ENCODE measurements around the gene CD80.
A peak's percentile ranks its signal among the peaks of the same experiment; 100 is the strongest.
"Not testable (repeated sequence)": the region's sequence is repeated elsewhere in the genome, so short reads cannot be mapped to it uniquely, and the experiment has no call there.

Gene CD80

DNA sequence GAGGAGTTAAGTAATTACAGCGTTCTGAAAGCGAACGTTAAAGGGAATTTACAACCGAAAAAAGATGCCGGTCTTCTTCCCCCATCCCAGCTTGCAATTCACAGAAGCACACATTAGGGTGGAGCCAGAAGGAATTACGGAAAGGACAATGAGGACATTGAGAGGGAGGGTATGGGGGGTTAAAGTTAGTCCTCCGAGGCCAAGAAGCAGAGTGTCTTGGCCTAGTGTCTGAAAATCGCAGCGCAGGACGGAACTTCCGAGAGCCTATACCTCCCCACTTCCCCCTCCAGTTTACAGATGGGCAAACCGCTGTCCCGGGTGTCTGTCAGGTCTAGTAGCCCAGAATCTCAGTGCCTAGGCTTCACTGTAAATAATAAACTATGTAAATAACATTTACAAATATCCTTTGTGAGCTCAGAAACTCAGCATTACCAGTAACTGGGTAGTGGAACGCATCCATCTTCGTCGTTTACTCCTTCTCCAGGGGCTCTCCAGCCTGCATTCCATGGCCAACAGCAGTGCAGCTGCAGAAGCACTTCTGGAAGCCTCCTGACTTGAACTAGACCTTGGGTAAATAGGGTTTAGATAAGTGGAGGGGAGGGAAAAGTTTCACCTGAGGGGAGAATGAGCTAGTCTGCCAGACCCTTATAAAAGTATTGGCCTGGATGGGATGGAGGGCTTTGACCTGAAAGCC lies 20.8 kb upstream of the CD80 start:
- peak; percentile 44 for DNase-seq

DNA sequence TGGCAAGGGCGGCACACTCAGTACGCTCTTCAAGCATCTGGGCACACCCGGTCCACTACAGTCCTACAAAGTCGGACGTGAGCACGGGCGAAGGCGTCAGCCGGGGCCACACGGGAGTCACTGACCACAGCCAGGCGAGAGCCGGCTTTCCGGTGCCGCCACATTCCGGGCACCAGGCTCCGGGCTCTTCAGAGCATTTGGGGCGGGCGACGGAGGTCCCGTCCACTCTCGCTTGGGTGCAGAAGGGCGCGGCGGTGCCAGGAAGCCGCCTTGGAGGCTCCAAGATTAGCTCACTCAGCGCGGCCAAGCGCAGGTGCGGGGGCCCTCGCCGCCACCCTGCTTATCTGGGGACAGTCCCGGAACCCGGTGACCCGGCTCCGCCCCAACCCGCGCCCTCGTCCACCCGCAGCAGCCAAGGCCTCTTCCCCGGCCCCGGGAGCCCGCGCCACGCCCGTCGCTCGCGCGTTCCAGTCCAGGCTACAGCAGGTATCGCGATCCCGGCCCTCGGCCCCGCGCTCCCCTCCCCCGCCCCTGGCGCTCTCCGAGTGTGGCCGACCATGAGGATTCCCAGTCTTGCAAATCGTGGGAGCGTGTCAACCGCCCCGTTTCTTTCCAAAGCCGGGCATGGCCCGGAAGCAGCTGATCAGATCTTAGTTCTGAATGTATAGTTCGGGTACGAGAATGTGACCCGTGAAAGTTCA lies 20.1 kb upstream of the CD80 start, which contains the start of gene ADPRH:
TSS of gene ADPRH (plus strand) at position 127 of the 701 bp plus-strand sequence. CDS start 2,678 bp downstream, outside the sequence.
- DNase-seq, result peak; percentile 70

DNA sequence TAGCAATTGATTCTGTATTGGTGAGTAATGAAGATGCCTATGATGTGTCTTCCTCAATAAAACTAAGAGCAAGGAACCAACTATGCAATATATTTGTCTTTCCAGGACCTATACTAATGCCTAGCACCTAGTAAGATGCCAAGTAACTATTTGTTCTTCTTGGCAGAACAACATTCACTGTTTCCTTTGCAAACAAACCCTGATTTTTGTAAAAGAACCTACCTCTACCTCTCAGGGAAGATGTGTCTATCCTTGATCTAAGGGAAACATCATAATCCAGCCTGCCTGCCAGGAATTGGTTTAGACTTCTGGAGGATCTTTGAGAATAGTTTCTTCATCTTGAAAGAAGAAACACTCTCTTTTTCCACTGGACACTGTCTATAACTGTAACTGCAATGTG lies 16.1 kb upstream of the CD80 start:
- DNase-seq, result no peak

GRCh38 chr3:119571688-119572087 lies 12.3 kb upstream of the CD80 start:
- no peak for DNase-seq

DNA sequence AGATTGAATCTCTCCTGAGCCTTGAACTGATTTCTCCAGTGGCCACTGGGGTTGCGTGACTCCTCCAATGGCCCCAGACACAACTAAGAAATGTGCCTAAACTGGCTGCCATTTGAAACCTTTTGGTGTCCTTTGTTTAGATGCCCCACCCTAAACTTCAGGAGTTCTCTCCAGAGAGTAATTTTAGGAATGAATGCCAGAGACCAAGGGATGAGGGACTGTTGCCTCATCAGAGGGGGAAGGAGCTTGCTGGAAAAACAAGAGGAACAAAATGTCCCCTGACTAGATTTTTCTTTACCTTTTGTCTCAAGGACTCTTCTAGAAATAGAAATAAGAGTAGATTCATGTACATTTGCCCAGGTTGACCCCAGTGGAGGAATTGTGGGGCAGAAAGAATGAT lies 11.8 kb upstream of the CD80 start:
- no peak for DNase-seq

GRCh38 chr3:119570229-119570628 lies 10.8 kb upstream of the CD80 start:
- no peak for DNase-seq

GRCh38 chr3:119569156-119569555 lies 9.7 kb upstream of the CD80 start:
- no peak for DNase-seq

DNA sequence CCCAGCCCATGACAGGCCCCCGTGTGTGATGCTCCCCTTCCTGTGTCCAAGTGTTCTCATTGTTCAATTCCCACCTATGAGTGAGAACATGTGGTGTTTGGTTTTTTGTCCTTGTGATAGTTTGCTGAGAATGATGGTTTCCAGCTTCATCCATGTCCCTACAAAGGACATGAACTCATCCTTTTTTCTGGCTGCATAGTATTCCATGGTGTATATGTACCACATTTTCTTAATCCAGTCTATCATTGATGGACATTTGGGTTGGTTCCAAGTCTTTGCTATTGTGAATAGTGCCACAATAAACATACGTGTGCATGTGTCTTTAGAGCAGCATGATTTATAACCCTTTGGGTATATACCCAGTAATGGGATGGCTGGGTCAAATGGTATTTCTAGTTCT lies 3.9 kb upstream of the CD80 start:
- not testable (repeated sequence) for DNase-seq

DNA sequence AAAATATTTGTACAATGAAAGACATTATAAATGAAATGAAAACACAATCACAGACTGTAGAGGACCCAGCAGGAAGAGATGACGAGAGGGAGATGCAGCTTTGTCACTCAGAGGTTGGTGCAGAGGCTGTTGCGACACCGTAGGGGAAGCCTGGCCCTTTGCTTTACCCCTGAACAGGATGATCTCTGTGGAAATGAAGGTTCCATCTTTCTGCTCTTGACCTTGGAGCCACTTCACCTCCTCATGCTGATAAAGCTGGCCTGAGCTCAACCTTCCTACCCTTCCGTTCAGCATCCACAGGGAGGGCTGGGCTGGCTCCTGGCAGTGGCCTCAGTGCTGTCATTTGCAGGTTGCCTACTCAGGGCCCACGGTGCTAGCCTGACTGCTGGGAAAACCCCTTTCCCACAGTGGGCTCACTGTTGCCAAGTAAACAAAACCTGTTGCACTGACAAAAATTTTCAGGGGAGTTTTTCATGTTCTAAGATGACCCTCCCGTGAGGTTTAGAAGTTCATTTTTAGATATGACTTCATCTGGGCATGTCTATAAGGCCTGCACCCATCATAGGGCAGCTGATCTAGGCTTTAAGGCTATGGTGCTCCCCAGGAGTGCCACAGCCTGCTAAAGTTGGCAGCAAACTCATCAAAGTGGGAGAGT lies 3.0 kb upstream of the CD80 start:
- DNase-seq, result peak; percentile 78

DNA sequence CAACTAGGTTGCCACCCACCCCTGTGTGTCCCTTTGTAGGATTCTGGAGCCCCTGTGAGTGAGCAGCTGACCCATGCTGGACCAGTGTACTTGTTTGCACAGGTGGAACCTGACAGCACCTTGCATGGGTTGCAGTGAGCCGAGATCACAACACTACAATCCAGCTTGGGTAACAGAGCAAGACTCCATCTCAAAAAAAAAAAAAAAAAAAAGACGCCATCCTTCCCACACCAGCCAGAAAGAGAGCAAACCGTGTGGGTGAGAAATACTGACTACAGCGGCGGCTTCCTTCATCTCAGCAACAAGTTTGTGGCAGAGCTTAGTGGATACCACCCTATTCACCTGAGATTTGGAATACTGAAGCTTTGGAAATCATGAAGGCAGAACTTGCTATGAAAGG lies 746 bp upstream of the CD80 start:
- no peak for DNase-seq

GRCh38 chr3:119558626-119559317 lies 642 bp downstream of the CD80 start:
- no peak for DNase-seq

DNA sequence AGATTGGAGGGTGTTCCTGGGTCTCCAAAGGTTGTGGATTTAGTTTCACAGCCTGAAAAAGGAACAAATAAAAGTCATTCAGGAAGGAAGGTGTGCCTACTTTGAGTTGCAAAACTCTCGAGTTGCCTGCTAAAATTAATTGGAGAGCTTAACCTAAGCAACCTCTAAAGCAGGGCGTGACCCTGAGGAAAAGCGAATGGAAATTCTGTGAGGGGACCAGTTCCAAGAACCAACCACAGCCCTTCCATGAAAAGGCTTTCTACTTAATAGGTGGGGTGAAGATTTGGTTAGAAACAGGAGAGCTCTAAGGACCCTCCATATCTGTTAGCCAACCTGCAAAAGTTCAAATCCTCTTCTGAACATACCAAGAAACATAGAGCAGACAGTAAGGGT lies 1.5 kb downstream of the CD80 start:
- DNase-seq, result peak; percentile 41

- DNase-seq, result no peak
Observed at GRCh38 chr3:119557192-119557876, 2.1 kb downstream of the CD80 start.

GRCh38 chr3:119555929-119556328 lies 3.5 kb downstream of the CD80 start:
- no peak for DNase-seq

DNA sequence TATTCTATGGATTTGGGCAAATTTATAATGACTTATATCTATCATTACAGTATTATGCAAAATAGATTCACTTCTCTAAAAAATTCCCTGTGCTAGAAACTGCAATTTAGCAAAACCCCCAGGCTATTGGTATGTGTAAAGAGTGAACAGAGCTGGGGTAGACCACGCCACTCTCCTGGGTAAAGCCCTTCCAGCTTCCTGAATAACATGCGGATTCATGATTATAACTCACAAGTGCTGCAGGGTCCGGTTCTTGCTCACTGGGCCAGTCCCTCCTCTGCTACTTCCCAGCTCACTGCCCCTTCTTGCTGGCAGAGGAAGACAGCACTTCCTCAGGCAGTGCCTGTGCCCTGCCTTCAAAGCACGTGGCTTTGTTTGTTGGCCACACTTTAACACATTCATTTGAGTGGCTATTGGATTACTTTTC lies 4.1 kb downstream of the CD80 start:
- no peak for DNase-seq

GRCh38 chr3:119553823-119554415 lies 5.5 kb downstream of the CD80 start:
- no peak for DNase-seq

DNA sequence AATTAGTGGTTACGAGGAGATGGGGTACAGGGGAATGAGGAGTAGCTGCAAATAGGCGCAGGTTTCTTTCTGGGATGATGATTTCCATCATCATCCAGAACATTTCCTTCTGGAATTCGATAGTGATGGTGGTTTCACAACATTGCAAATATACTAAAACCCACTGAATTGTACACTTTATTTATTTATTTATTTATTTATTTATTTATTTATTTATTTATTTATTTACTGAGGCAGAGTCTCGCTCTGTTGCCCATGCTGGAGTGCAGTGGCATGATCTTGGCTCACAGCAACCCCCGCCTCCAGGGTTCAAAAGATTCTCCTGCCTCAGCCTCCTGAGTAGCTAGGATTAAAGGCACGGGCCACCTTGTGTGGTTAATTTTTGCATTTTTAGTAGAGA lies 6.5 kb downstream of the CD80 start:
- DNase-seq, result not testable (repeated sequence)

GRCh38 chr3:119551598-119551997 lies 7.8 kb downstream of the CD80 start:
- DNase-seq, result no peak

GRCh38 chr3:119550192-119550910 lies 9.1 kb downstream of the CD80 start:
- no peak for DNase-seq

GRCh38 chr3:119548341-119548740 lies 11.1 kb downstream of the CD80 start:
- no peak for DNase-seq

GRCh38 chr3:119547227-119547626 lies 12.2 kb downstream of the CD80 start:
- DNase-seq, result no peak

DNA sequence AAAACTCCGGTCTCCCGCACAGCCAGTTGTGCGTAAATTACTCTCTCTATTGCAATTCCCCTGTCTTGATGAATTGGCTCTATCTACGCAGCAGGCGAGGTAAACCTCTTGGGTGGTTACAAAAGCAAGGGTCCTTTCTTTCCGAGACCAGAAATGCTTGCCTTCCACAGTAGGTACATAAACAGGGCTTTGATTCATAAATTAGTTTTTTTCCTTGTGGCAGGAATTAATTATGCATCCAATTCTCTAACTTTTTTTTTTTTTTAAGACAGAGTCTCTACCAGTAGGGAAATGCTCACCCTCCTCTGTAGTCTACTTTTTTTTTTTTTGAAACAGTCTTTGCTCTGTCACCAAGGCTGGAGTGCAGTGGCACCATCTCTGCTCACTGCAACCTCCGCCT lies 16.3 kb downstream of the CD80 start:
- no peak for DNase-seq

Measured in activated CD4-positive, alpha-beta T cell treated with anti-CD3 and anti-CD28 coated beads, Interleukin-2, Interleukin-6, amounts not matched to agents 100 ng/mL and 50 ng/mL, durations not matched to agents 16 hours and 8 hours (primary cell).